Measurements from ENCODE around the gene MRPL51. TPM values are rescaled to one million over a fixed set of nuclear protein-coding genes. Genes with fewer than 3 reads are reported as not detected.

Gene MRPL51
- total RNA-seq, 1 donor, result 113 TPM

- no peak for TF ChIP-seq CTCF (IDR thresholded peaks at IDR 0.05; ENCODE audit: insufficient read depth, low read length)
- DNase-seq (ENCODE audit: low read depth), result no peak
Measured at GRCh38 chr12:6464531-6464930, 28.5 kb downstream of the MRPL51 start.

GRCh38 chr12:6463858-6464257, 29.2 kb downstream of the MRPL51 start:
- TF ChIP-seq CTCF (IDR thresholded peaks at IDR 0.05; ENCODE audit: insufficient read depth, low read length), result no peak
- H3K4me3 ChIP-seq (ENCODE audit: low read depth, low read length), result no peak overlapping the region
- no peak for DNase-seq (ENCODE audit: low read depth)

More at GRCh38 chr12:6464531-6464930, 28.5 kb downstream of the MRPL51 start:
- no peak overlapping the region for H3K4me3 ChIP-seq (ENCODE audit: low read depth, low read length)

GRCh38 chr12:6463216-6463615, 29.8 kb downstream of the MRPL51 start:
- no peak for TF ChIP-seq CTCF (IDR thresholded peaks at IDR 0.05; ENCODE audit: insufficient read depth, low read length)
- H3K4me3 ChIP-seq (ENCODE audit: low read depth, low read length), result no peak overlapping the region
- DNase-seq (ENCODE audit: low read depth), result no peak

GRCh38 chr12:6462234-6462995, 30.6 kb downstream of the MRPL51 start:
- H3K4me3 ChIP-seq (ENCODE audit: low read depth, low read length), result no peak overlapping the region
- no peak for DNase-seq (ENCODE audit: low read depth)
- no peak for TF ChIP-seq CTCF (IDR thresholded peaks at IDR 0.05; ENCODE audit: insufficient read depth, low read length)

- TF ChIP-seq CTCF (IDR thresholded peaks at IDR 0.05; ENCODE audit: insufficient read depth, low read length), result no peak
- no peak for DNase-seq (ENCODE audit: low read depth)
- no peak overlapping the region for H3K4me3 ChIP-seq (ENCODE audit: low read depth, low read length)
Measured at GRCh38 chr12:6461401-6462233, 31.4 kb downstream of the MRPL51 start.

GRCh38 chr12:6460751-6461371, 32.2 kb downstream of the MRPL51 start:
- no peak for DNase-seq (ENCODE audit: low read depth)
- TF ChIP-seq CTCF (IDR thresholded peaks at IDR 0.05; ENCODE audit: insufficient read depth, low read length), result no peak
- H3K4me3 ChIP-seq (ENCODE audit: low read depth, low read length), result no peak overlapping the region

All from fibroblast of the aortic adventitia (primary cell).